ENCODE results near the gene CKM. TPM values are rescaled to one million over a fixed set of nuclear protein-coding genes. Genes with fewer than 3 reads are reported as not detected.

Gene CKM
- total RNA-seq, 1 donor = not detected

- H3K4me3 ChIP-seq (ENCODE audit: low read depth, low read length) = no peak overlapping the region
- no peak for DNase-seq (ENCODE audit: low read depth)
- TF ChIP-seq CTCF (IDR thresholded peaks at IDR 0.05; ENCODE audit: insufficient read depth, low read length) = no peak
Observed at GRCh38 chr19:45293682-45294081, 29.0 kb downstream of the CKM start.

- TF ChIP-seq CTCF (IDR thresholded peaks at IDR 0.05; ENCODE audit: insufficient read depth, low read length) = no peak
- DNase-seq (ENCODE audit: low read depth) = no peak
Observed at GRCh38 chr19:45291834-45292233, 30.8 kb downstream of the CKM start.

GRCh38 chr19:45290381-45290931 is 32.2 kb downstream of the CKM start:
- no peak for TF ChIP-seq CTCF (IDR thresholded peaks at IDR 0.05; ENCODE audit: insufficient read depth, low read length)
- H3K4me3 ChIP-seq (ENCODE audit: low read depth, low read length) = no peak overlapping the region
- no peak for DNase-seq (ENCODE audit: low read depth)

More at GRCh38 chr19:45291834-45292233, 30.8 kb downstream of the CKM start:
- no peak overlapping the region for H3K4me3 ChIP-seq (ENCODE audit: low read depth, low read length)

- no peak for DNase-seq (ENCODE audit: low read depth)
- TF ChIP-seq CTCF (IDR thresholded peaks at IDR 0.05; ENCODE audit: insufficient read depth, low read length) = no peak
- H3K4me3 ChIP-seq (ENCODE audit: low read depth, low read length) = no peak overlapping the region
Observed at GRCh38 chr19:45283443-45284033, 39.1 kb downstream of the CKM start.

GRCh38 chr19:45280471-45280961 is 42.2 kb downstream of the CKM start:
- no peak overlapping the region for H3K4me3 ChIP-seq (ENCODE audit: low read depth, low read length)
- no peak for DNase-seq (ENCODE audit: low read depth)

GRCh38 chr19:45279587-45280192 is 43.0 kb downstream of the CKM start:
- no peak for TF ChIP-seq CTCF (IDR thresholded peaks at IDR 0.05; ENCODE audit: insufficient read depth, low read length)
- no peak overlapping the region for H3K4me3 ChIP-seq (ENCODE audit: low read depth, low read length)
- no peak for DNase-seq (ENCODE audit: low read depth)

More at GRCh38 chr19:45280471-45280961, 42.2 kb downstream of the CKM start:
- no peak for TF ChIP-seq CTCF (IDR thresholded peaks at IDR 0.05; ENCODE audit: insufficient read depth, low read length)

Data from fibroblast of the aortic adventitia (primary cell).